KG1 (cell line): ENCODE measurements around the gene TMTC3.
"Not testable (repeated sequence)": the region's sequence is repeated elsewhere in the genome, so short reads cannot be mapped to it uniquely, and the experiment has no call there.

Experiments used
- DNase-seq: peaks from one replicate; lab custom pipeline; 2025; lab: John Stamatoyannopoulos, UW

TMTC3 gene

DNA sequence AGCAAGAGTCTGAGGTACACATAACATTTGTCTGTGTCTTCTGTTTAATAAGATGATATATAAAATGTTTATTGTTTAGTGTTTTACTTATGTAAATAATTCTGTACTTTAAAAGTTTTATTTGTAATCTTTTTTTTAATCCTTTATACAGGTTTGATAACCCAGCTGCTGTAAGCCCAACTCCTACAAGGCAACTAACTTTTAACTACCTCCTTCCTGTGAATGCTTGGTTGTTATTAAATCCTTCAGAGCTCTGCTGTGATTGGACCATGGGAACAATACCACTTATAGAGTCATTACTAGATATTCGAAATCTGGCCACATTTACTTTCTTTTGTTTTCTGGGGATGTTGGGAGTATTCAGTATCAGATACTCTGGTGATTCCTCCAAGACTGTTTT lies 24.1 kb downstream of the TMTC3 start:
- no peak for DNase-seq

DNA sequence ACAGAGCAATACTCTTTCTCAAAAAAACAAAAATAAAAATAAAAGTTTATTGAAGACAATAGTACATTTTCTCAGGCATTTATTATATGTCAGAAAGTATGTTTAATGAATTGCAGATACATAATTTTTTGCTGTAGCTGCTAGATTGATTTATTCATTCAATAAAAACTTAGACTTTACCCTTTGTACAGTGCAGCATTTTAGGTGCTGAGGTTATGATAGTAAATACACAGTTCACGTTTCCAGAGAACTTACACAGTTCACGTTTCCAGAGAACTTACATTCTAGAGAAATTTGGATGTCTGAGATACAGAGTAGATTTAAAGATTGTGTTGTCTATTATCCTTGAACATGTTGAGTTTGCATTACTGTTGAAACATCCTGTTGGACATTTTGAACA lies 25.3 kb downstream of the TMTC3 start:
- DNase-seq, result no peak

DNA sequence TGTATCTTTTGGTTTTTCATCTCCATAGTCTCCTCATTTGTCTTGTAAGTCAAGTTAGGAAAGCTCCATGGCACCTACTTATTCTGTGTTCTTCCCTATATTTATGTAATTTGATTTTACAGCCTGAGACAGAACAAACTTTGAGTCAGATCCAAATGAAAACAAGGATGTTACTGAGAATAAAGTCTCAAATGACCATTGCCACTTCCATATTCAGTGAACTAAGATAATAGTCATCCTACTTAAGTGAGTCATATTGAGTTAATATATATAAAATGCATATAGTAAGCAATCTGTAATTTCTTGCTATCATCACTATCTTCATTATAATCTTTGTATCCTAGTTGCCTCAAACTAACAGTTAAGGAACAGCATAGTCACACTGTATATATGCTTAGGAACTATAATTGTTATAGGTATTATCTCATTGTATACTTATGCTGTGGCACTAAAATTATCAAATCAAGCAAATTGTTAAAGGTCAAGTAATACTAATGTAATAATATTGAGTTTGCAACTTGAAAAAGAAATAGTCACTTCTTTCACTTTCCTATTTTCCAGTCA lies 30.8 kb downstream of the TMTC3 start:
- no peak for DNase-seq

DNA sequence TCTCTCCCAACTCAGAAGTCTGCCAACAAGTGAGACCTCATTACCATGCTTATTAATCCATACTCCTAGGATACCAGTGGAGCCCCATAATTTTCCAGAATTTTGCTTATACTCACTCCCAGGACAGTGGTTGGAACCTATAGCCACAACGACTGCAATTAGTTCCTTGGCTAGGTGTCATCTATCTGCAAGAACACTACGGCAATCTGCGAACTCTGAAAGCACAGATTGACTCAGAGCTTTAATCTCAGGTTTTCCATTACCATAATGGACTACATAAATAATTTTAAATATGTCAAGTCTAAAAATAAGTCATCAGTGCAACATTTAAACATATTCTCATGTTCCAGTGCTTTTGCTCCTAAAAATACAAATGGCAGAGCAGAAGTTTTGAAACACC lies 33.4 kb downstream of the TMTC3 start:
- DNase-seq, result no peak

DNA sequence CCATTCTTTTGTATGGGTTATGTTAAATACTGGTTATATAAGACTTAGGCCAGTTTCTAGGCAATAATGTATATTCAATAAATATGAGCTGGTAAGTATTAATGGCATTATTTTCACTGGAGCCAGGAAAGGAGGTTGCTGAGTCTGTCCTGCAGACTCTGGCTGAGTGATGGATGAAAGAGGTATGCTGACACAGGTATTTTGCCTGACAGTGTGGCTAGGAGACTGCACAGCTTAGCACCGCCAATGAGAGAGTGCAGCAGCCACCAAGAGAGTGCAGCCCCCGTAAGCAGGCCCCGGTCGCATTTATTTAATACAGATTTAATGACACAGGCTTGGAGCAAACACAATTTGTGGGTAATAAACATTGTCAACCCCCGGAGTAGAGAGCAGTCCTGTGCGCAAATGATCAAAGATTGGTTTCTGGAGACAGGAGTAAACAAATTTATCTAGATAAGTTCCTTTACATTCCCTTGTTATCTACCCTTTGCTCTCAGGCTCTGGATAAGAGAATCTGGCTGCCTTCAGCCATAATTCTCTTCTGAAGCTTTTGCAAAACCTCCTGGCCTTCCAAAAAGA lies 37.4 kb downstream of the TMTC3 start:
- no peak for DNase-seq

DNA sequence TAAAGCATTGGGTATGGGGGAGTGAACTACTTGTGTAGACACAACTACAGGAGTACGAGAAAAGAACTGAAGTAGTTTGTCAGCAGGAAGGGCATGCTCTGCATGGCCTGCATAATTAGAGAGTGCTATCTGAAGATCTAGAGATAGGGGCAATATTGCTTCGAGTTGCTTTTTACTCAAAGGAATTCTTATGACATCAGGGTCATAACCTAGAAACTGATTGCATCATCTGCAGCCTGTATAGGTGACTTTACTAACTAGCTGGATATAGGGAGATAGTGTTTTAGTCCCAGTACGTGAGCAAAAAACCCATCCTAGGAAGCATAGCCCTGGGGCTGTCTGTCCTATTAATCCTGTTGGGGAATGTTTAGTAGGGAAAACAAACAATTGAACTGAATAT lies 39.8 kb downstream of the TMTC3 start:
- DNase-seq, result no peak

DNA sequence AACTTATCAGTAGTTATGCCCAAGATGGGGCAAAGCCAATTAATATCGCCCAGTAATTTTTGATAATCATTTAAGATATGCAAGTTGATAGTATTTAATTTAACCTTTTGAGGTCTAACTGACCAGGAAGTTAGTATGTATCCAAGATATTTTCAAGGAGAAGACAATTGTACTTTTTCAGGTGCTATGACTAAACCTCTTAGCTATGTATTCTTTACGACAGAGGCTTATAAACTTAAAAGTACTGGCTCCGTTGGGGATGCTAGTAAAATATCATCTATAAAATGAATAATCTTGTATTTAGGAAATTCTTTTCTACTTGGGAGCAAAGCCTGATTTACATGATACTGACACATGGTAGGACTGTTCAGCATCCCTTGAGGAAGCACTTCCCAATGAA lies 40.3 kb downstream of the TMTC3 start:
- no peak for DNase-seq

DNA sequence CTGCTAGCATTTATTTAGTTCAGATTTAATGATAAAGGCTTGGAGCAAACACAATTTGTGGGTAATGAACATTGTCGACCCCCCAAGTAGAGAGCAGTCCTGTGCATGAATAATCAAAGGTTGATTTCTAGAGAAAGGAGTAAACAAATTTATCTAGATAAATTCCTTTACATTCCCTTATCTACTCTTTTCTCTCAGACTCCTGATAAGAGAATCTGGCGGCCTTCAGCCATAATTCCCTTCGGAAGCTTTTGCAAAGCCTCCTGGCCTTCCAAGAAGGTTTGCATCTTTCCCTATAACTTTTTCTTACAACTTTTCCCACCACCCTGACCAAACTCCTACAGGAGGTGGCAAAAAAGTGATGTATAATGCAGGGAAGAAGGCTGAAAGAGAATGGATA lies 42.1 kb downstream of the TMTC3 start:
- no peak for DNase-seq

DNA sequence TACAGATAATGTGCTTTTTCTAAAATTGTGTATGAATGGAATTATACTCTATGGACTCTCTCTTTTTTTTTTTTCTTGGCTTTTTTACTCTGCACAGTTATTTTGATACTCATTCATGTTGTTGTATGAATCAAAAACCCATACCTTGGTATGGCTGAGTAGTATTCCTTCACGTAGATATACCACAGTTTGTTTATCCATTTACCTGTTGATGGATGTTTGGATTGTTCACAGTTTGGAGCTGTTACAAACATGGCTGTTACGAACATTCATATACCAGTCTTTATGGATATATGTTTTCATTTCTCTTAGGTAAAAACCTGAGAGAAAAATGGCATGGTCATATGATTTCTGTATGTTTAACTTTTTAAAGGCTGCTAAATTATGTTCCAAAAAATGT lies 43.2 kb downstream of the TMTC3 start:
- DNase-seq, result no peak

DNA sequence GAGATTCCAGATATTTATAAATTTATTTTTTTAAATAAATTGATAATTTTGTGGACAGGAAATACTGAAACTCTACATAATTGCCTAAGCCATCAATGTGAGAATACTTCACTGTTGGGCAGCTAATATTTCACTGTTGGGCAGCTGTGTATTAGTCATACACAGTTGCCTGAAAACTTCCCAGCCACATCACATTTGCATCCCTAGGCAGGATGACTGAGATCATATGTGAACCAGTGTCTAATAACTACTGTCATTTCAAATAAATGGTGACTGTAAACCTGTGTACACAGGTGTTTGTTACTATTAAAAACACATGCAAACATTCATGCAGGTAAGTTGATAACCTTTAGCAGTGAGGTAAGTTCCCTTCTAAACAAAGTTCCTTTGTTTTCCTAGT lies 43.9 kb downstream of the TMTC3 start:
- DNase-seq, result no peak

DNA sequence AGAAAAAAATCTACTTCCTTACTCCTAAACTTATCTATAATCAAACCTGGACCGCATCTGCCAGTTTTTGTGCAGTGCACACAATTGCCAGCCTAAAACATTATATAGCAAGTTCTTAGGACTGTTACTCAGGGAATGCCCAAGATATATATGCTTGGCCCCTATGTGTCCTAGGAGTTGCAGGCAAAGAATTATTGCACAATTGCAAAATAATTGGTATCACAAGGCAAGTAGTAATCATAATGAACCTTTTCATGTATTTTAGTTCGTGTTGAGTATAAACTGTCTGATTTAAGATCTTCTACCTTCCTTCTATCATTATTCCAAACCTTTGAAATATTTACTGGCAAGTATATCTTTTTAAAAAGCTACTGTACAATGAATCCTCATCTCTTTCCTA lies 45.5 kb downstream of the TMTC3 start:
- no peak for DNase-seq

DNA sequence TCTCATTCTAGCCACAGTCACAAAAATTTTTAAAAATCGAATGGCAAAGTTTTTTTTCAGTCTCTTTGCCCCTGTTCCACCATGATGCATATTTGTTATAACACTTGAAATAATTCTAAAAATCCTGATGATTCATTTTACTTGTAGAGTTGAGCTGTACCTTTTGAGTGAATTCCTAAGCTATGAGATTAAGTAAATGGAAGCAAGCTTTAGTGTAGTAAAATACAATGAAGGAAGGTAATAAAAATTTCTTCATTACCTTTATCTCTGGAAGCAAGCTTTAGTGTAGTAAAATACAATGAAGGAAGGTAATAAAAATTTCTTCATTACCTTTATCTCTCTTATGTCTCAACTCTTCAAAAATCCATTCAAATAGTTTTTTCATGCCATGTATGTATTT lies 46.1 kb downstream of the TMTC3 start:
- DNase-seq, result no peak

DNA sequence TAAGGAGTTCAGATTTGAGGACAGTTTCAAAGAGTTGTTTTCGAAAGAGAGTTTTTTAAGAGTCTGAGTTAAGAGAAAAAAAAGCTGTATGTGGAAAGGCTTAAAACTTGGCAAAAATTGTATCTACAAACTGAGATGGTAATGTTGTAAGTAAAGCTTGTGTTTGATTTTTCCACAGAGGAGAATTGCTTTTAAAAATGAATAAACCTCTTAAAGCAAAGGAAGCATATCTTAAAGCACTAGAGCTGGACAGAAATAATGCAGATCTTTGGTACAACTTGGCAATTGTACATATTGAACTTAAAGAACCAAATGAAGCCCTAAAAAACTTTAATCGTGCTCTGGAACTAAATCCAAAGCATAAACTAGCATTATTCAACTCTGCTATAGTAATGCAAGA lies 50.3 kb downstream of the TMTC3 start:
- no peak for DNase-seq

DNA sequence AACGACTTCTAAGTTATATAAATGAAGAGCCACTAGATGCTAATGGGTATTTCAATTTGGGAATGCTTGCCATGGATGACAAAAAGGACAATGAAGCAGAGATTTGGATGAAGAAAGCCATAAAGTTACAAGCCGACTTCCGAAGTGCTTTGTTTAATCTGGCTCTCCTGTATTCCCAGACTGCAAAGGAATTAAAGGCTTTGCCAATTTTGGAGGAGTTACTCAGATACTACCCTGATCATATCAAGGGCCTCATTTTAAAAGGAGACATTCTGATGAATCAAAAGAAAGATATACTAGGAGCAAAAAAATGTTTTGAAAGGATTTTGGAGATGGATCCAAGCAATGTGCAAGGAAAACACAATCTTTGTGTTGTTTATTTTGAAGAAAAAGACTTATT lies 52.8 kb downstream of the TMTC3 start:
- no peak for DNase-seq

DNA sequence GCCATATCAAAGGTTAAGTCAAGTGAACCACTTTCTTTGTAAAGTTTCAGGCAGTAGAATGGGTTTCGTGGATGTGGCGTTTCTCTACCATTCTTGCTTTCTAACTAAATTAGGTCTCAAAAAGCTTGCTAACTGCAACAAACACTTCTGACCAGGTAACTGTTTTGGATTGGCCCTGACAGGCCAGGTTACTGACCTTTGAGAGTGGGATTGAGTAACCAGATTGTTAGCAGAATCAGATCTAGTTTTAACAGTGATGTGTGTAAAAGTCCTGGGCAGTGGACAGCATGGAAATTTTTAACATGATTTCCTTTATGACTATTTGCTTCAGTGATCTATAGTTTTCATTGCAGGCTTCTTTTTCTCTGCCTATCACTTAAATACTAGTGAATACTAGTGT lies 57.9 kb downstream of the TMTC3 start:
- no peak for DNase-seq

DNA sequence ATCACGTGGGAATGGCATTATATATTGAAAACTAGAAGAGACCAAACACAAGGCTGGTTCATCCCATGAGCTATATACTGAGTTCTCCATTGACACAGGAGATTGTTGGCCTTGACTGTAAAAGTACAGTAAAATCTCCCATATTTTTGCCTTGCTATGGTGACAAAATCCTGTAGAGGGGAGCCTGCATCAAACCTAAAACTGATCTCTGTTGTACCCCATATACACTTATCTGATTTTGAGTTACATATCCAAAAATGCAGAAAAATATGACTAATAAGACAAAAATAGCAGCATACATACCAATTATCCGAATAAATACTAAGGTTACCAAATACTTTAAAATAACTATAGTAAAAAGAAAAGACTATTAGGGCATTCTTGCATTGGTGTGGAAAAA lies 60.4 kb downstream of the TMTC3 start:
- DNase-seq, result no peak

DNA sequence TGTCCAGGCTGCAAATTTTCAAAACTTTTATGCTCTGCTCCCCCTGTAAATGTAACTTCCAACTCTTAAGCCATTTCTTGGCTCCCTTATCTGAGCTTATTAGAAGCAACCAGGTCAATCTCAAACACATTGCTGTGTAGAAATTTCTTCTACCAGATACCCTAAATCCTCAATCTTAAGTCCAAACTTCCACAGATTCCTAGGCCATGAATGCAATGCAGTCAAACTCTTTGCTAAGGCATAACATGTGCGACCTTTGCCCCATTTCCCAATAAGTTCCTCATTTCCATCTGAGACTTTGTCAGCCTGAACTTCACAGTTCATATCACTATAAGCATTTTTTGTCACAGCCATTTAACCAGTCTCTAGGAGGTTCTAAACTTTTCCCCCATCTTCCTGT lies 64.5 kb downstream of the TMTC3 start:
- no peak for DNase-seq

DNA sequence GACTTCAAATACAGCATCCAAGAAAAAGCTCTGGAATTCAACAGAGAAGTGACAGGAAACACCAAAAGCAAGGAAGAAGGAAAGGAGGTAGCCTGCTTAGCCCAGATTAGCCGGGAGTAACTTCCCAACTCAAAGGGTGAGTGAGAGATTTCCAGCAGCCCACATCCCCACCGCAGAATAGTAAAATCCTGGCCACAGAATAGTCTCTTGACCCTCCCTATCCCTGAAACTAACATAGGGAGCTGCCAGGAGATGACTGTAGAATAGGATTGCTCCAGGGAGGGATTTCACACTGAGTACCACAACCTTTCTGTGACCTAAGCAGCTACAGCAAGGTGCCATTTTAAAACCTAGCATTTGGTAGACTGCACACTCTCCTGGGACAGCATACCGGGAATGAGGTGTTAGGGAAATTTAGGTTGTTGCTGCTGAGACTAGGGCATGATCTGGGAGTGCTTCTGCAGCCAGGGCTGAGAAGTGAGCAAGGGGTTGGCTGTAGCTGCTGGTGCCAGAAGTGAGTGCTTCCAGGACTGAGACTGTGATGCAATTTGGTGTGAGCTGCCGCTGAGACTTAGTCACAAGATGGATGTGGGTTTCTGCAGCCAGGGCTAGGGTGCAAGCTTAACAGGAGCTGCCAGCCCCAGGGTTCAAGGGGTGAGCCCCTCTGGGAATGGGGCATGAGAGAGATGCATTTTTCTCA lies 66.0 kb downstream of the TMTC3 start:
- no peak for DNase-seq

DNA sequence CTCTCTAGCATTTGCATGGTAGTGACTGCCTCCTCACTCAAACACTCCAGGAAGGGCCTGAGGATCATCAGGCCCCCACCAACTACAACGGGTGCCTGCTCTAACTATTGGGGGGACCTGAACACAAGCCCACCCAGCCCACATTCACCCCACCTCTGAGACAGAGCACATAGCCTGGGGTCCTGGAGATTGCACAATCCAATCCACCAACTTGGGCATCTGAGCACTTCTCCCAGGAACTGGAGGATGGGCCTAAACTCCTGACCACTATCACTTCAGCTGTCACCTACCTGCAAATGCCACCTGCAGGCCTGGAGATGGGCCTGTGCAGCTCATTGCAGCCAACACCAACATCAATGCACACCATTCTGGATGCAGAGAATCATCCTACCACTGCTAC lies 66.6 kb downstream of the TMTC3 start:
- DNase-seq, result no peak

DNA sequence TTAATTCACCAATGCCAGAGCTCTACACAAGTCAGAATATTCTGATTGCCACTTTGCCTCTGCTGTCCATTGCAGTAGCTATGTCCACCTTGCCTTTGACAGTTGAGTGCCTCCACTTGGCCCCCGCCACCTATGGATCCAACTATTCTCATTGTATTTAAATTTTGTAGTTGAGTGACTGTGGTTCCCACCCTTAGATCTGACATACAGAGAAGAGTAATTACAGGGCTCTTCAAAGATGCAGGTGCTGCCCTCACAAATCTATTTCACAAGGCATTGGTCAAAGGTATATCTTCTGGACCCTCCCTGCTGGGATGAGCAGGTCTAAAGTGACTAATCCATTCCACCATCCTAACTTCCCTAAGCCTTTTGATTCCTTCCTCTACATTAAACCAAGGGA lies 68.2 kb downstream of the TMTC3 start:
- not testable (repeated sequence) for DNase-seq

DNA sequence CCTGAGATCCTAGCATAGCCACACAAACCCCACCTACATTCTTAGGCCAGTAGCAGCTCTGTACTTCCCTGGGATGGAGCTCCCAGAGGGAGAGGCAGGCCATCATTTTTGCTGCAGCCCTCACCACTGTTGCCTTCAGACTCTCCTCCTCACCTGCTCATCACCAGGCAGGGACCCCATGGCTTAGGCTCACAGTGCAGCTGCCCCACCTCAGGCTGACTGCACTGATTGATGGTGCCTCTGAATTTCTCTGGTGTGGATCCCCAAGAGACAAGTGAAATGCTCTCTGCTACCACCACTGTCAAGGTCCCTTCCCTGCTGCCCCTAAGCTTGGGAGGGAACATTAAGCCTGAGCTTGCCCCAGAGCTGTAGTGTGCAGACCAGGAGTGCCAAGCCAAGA lies 76.2 kb downstream of the TMTC3 start:
- no peak for DNase-seq

DNA sequence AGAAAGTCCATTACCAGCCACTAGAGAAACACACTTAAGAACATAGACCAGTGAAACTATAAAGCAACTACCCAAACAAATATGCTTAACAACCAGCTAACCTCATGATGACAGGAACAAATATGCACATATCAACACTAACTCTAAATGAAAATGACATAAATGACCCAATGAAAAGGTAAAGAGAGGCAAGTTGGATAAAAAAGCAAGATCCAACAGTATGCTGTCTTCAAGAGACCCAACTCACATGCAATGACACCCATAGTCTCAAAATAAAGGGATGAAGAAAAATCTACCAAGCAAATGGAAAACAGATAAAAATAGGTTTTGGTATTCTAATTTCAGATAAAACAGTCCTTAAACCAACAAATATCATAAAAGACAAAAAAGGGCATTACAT lies 77.8 kb downstream of the TMTC3 start:
- no peak for DNase-seq

DNA sequence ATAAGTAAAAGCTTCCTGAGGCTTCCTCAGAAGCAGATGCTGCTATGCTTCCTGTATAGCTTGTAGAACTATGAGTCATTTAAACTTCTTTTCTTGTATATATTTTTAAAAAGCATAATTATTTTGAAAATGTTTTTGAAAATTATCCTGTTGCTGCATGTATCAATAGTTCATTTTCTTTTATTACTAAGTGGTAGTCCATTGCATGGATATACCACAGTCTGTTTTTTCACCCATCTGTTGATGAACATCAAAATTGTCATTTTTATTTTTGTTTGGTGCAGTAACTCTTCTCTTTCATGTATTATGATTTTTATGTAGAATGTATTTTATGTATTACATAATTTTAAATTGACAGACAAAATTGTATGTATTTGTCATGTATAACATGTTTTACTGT lies 81.4 kb downstream of the TMTC3 start:
- no peak for DNase-seq

DNA sequence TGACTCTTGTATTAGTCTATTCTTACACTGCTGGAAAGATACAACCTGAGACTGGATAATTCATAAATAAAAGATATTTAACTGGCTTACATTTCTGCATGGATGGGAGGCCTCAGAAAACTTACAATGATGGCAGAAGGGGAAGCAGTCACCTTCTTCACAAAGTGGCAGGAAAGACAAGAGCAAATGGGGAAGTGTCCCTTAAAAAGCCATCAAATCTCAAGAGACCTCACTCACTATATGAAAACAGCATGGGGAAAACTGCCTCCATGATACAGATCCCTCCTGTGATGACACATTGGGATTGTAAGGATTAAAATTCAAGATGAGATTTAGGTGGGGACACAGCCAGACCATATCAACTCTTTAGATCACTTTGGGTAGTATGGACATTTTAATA lies 83.7 kb downstream of the TMTC3 start:
- DNase-seq, result no peak
